HG03066 (cell line): Measurements from ENCODE around the gene LPCAT1.
"Not testable (repeated sequence)": the region's sequence is repeated elsewhere in the genome, so short reads cannot be mapped to it uniquely, and the experiment has no call there.

Experiments
- ATAC-seq: cut with Tn5 transposase; IDR thresholded peaks from one replicate; pipeline ENCODE4 v1.9.1; 2021; ENCODE audit warnings: low read depth; ENCODE audit not compliant: unreplicated experiment

LPCAT1 gene

GRCh38 chr5:1436681-1437080, 87.1 kb downstream of the LPCAT1 start:
- no peak for ATAC-seq

GRCh38 chr5:1436036-1436435, 87.7 kb downstream of the LPCAT1 start:
- ATAC-seq, result no peak

- ATAC-seq, result no peak
Observed at GRCh38 chr5:1435369-1435768, 88.4 kb downstream of the LPCAT1 start.

GRCh38 chr5:1432296-1432695, 91.5 kb downstream of the LPCAT1 start:
- no peak for ATAC-seq

- ATAC-seq, result no peak
Observed at GRCh38 chr5:1431896-1432295, 91.9 kb downstream of the LPCAT1 start.

- ATAC-seq, result no peak
Observed at GRCh38 chr5:1431021-1431811, 92.5 kb downstream of the LPCAT1 start.

GRCh38 chr5:1430121-1430795, 93.5 kb downstream of the LPCAT1 start:
- ATAC-seq, result no peak

GRCh38 chr5:1429496-1429895, 94.3 kb downstream of the LPCAT1 start:
- no peak for ATAC-seq

- no peak for ATAC-seq
Observed at GRCh38 chr5:1429066-1429465, 94.7 kb downstream of the LPCAT1 start.

GRCh38 chr5:1428107-1428506, 95.7 kb downstream of the LPCAT1 start:
- no peak for ATAC-seq

GRCh38 chr5:1424716-1425115, 99.0 kb downstream of the LPCAT1 start:
- no peak for ATAC-seq

GRCh38 chr5:1423901-1424603, 99.7 kb downstream of the LPCAT1 start:
- ATAC-seq, result no peak

GRCh38 chr5:1422522-1422921, 101.2 kb downstream of the LPCAT1 start:
- not testable (repeated sequence) for ATAC-seq

- no peak for ATAC-seq
Observed at GRCh38 chr5:1421521-1422341, 102.0 kb downstream of the LPCAT1 start.

- ATAC-seq, result no peak
Observed at GRCh38 chr5:1420211-1421195, 103.3 kb downstream of the LPCAT1 start.

- no peak for ATAC-seq
Observed at GRCh38 chr5:1419476-1420210, 104.1 kb downstream of the LPCAT1 start.

- ATAC-seq, result no peak
Observed at GRCh38 chr5:1418921-1419280, 104.9 kb downstream of the LPCAT1 start.

- no peak for ATAC-seq
Observed at GRCh38 chr5:1418238-1418920, 105.4 kb downstream of the LPCAT1 start.
